RWPE2 (cell line): Measurements from ENCODE around the gene PLA2G4F.

Experiments
- ATAC-seq: fragments of 200-7000 bp; cut with Tn5 transposase; 3 replicates; pipeline ENCODE4 v1.9.1; 2021; ENCODE audit warnings: low read depth
- DNase-seq: peaks from one replicate; pipeline ENCODE4 v3.0.0-alpha.2; 2020; ENCODE audit warnings: low spot score
- H3K27ac ChIP-seq: fragments of 450-650 bp; 2 replicates; pipeline ENCODE4 v1.5.1; 2017; ENCODE audit warnings: mild to moderate bottlenecking; ENCODE audit not compliant: poor library complexity, severe bottlenecking
- H3K27me3 ChIP-seq: fragments of 250-450 bp; sonication (Bioruptor Pico); 2 replicates; pipeline ENCODE4 v1.5.1; 2021; ENCODE audit warnings: mild to moderate bottlenecking, moderate library complexity; ENCODE audit not compliant: insufficient read depth, poor library complexity, severe bottlenecking
- H3K36me3 ChIP-seq: fragments of 250-450 bp; sonication (Bioruptor Pico); 2 replicates; pipeline ENCODE4 v1.5.1; 2020; ENCODE audit warnings: low read depth, mild to moderate bottlenecking, moderate library complexity
- H3K4me1 ChIP-seq: fragments of 250-450 bp; sonication (Bioruptor Pico); 2 replicates; pipeline ENCODE4 v1.5.1; 2021; ENCODE audit warnings: mild to moderate bottlenecking, moderate library complexity; ENCODE audit not compliant: insufficient read depth, poor library complexity, severe bottlenecking
- H3K4me3 ChIP-seq: fragments of 250-450 bp; sonication (Bioruptor Pico); 2 replicates; pipeline ENCODE4 v1.5.1; 2021; ENCODE audit warnings: mild to moderate bottlenecking, moderate library complexity; ENCODE audit not compliant: severe bottlenecking
- H3K9me3 ChIP-seq: fragments of 250-450 bp; sonication (Bioruptor Pico); 2 replicates; pipeline ENCODE4 v1.5.1; 2021; ENCODE audit warnings: mild to moderate bottlenecking, moderate library complexity; ENCODE audit not compliant: severe bottlenecking
- CTCF ChIP-seq: fragments of 450-650 bp; IDR thresholded peaks from one replicate; pipeline ENCODE4 v1.5.1; 2017; ENCODE audit warnings: mild to moderate bottlenecking, moderate library complexity; ENCODE audit not compliant: poor library complexity, severe bottlenecking

PLA2G4F gene

GRCh38 chr15:42139596-42139995 is 16.8 kb downstream of the PLA2G4F start:
- TF ChIP-seq CTCF: no peak
- Histone ChIP-seq H3K36me3 (no peaks in the 10 kb centered on the region), H3K27ac (no peak overlapping the region), H3K4me3 (no peak overlapping the region), H3K27me3 (no peaks in the 10 kb centered on the region), H3K4me1 (peaks cover 3% of the 10 kb centered on the region), H3K9me3 (no peaks in the 10 kb centered on the region)
- ATAC-seq (no peak), DNase-seq (peak; percentile 55)

DNA sequence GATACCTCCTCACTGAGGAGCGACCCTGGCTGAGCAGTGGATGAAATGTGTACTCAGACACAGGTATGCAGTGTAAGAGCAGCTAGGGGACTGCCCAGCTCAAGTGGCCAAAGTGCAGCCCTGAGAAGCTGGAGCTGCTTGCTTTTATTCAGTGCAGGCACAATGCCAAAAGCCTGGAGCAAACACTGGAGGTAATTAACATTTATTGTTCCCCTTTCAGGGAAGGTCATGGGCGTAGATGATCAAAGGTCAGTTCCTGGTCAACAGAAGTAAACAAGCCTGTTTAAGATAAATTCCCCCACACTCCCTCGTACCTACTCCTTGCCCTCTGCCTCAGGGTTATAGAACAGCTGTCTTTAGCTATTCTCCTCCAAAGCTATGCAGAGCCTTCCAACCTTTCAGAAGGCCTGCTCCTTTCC is 17.5 kb downstream of the PLA2G4F start:
- Histone ChIP-seq H3K36me3 (no peaks in the 10 kb centered on the region), H3K27ac (no peak overlapping the region), H3K9me3 (no peaks in the 10 kb centered on the region), H3K27me3 (no peaks in the 10 kb centered on the region), H3K4me1 (peaks cover 3% of the 10 kb centered on the region), H3K4me3 (no peak overlapping the region)
- DNase-seq (peak; percentile 42), ATAC-seq (no peak)
- no peak for TF ChIP-seq CTCF

GRCh38 chr15:42138411-42138810 is 18.0 kb downstream of the PLA2G4F start:
- H3K36me3 ChIP-seq: no peaks in the 10 kb centered on the region
- ATAC-seq: no peak
- no peak for TF ChIP-seq CTCF
- H3K4me1 ChIP-seq: peaks cover 3% of the 10 kb centered on the region
- no peaks in the 10 kb centered on the region for H3K9me3 ChIP-seq
- no peak overlapping the region for H3K4me3 ChIP-seq
- DNase-seq: peak; percentile 20
- no peaks in the 10 kb centered on the region for H3K27me3 ChIP-seq
- H3K27ac ChIP-seq: no peak overlapping the region

DNA sequence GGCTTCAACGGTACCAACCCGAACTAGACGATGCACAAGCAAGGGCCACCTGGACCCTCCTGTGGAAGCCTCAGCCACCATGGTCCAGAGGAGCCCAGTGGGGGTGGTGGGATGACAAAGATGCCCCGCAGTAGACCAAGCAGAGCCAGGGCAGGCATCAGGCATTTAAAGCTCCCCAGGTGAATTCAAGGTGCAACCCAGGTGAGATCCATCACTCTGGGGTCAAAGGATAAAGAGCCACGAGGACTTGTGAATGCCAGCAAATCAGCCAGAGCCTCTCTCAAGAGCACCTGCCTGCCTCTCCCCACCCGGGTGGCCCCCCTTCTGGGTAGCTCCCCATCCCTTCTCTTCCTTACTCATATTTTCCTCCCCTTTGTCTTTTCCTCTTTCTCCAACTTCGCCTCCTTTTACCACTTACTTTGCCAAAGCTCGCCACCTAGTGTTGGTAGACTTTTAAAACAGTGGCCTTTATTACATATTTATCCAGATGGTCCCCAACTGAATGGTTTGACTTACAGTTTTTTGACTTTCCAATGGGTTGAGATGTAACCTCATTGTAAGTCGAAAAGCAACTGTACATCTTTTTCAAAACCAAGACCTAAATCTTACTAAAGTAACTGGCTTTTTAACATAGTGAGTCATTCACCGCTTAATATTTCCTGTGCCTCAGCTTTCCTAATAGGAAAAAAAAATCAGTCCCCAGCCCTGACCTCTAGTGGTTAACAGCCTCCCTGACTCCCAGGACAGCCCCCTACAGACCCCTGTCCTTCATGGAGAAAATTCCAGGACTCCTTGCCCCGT is 18.8 kb downstream of the PLA2G4F start:
- Histone ChIP-seq H3K9me3 (no peaks in the 10 kb centered on the region), H3K36me3 (no peaks in the 10 kb centered on the region), H3K27ac (no peak overlapping the region), H3K4me3 (no peak overlapping the region), H3K4me1 (peaks cover 3% of the 10 kb centered on the region), H3K27me3 (no peaks in the 10 kb centered on the region)
- peak; percentile 97 for TF ChIP-seq CTCF
- peak; percentile 43 for DNase-seq
- ATAC-seq: peak; percentile 59

DNA sequence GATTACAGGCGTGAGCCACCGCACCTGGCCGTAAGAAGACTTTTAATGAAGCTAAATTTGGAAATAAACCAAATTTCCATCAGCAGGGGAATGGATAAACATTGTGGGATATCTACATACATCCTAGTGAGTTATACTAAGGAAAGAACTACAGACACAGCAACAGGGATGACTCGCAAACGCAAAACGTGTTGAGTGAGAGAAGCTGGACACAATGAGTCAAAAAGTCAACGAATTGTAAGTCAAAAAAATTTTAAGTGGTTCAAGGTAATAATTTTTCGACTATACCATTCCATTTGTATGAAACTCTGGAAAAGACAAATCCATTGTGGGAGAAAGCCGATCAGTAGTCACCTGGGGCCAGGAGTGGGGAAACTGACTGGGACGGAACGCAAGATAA is 19.9 kb downstream of the PLA2G4F start:
- no peak for ATAC-seq

More for the DNA sequence above, 19.9 kb downstream of the PLA2G4F start:
- Histone ChIP-seq H3K27ac (no peak overlapping the region), H3K4me3 (no peak overlapping the region), H3K9me3 (no peaks in the 10 kb centered on the region), H3K4me1 (peaks cover 3% of the 10 kb centered on the region), H3K27me3 (no peaks in the 10 kb centered on the region), H3K36me3 (no peaks in the 10 kb centered on the region)
- DNase-seq: no peak
- TF ChIP-seq CTCF: no peak
